NCI-H460 (cell line): Measurements from ENCODE around the gene JUNB. TPM values are rescaled to one million over a fixed set of nuclear protein-coding genes. Genes with fewer than 3 reads are reported as not detected.

ENCODE experiments used
- DNase-seq: peaks from one replicate; pipeline ENCODE4 v3.0.0-alpha.2; 2016; ENCODE audit warnings: low read depth; ENCODE audit errors: extremely low read depth
- total RNA-seq: library from RNA; depleted of rRNA; stranded (reverse); fragments of >200 nt; shearing (Covaris generic); gene quantifications from 2 replicates; pipeline ENCODE4 v1.2.3, GENCODE V29; 2014

Gene JUNB
- total RNA-seq, 1 experiment from 2014 or later = 137 TPM

DNA sequence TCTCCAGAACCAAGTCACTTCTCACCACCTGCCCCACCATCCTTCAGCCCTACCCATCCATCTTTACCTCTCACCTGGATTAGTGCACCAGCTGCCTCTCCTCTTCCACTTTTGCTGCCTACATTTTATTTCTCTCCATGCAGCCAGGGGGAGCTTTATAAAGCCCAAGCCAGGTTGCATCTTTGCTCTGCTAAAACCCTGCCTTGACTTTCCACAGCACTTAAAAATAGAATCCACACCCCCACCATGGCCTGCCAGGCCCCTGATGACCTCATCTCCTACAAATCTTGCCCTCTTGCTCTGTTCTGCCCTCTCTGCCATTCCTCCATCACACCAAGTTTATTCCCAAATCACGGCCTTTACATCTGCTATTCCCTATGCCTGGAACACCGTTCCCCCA lies 17.7 kb upstream of the JUNB start:
- no peak for DNase-seq

DNA sequence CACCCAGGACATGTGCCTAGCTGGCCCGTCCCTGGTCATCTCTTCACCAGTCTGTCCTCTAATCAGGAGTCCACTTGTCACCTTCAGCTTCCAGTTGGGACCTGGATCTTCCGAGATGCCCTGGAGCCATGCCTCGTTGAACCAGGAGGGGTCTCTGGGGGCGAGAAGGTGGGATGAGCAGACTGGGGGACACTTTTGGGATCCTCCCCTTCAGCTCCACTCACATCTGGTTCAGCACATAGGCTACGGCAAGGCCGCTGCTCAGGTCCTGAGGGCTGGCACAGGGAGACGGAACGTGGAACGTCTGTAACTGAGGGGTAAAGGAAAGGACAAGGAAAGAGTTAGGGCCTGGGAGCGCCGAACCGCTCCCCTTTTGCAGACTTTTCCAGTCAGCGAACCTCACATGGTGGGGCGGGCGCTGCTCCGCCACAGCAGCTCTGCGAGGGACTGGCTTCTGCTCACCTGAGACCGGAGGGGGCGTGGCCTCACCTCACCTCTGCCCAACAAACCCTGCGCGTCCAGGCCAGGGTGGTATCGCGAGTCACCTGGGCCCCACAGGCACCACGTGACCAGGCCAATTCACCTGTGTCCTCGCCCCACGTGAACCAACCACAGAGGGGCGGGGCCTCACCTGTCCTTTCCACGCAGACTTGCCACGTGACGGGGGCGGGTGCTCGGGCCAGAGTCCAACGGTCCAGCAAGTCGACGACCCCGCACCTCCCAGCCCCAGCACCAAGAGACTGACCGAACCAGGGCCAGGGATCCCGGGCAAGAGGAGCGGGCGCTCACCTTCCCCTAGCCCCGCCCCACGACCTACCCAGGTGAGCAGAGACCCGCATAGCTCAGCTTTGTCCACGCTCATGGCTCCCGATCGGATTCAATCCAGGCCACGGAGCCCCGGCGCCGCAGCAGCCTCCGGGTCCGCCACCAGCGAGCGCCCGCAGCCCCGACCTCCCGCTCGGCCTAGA lies 16.4 kb upstream of the JUNB start, which contains the start of gene HOOK2:
Gene HOOK2, minus strand, starts transcription at position 965 of the 968 bp plus-strand sequence. Its CDS starts 103 bp downstream, at position 862.
- no peak for DNase-seq

DNA sequence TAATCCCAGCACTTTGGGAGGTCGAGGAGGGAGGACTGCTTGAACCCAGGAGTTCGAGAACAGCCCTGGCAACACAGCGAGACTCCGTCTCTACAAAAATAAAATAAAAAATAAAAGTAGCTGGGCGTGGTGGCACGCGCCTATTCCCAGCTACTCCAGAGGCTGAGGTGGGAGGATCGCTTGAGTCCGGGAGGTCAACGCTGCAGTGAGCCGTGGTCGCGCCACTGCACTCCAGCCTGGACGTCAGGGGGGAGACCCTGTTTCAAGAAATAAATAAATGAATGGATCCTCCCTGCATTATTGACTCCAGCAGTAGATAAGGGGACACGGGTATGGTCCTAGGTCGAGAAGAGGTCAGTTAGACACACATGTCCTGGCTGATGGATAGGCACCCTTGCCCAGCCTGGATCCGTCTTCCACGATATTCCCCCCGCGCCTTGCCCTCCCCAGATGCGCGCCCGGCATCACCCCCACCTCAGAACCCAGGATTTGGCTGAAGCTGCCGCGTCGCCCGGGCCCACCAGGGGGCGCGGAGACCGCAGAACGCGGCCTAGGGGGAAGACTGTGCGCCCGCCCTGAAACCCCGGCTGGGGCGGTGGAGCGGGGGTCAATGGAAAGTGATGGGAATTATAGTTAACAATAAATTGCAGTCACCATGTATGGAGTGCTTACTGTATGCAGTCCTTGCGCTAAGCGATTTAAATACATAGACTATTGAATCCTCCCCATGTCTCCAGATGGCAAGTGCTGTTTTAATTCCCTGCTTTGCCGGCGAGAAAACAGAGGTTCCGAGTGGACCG lies 13.9 kb upstream of the JUNB start:
- DNase-seq = no peak

DNA sequence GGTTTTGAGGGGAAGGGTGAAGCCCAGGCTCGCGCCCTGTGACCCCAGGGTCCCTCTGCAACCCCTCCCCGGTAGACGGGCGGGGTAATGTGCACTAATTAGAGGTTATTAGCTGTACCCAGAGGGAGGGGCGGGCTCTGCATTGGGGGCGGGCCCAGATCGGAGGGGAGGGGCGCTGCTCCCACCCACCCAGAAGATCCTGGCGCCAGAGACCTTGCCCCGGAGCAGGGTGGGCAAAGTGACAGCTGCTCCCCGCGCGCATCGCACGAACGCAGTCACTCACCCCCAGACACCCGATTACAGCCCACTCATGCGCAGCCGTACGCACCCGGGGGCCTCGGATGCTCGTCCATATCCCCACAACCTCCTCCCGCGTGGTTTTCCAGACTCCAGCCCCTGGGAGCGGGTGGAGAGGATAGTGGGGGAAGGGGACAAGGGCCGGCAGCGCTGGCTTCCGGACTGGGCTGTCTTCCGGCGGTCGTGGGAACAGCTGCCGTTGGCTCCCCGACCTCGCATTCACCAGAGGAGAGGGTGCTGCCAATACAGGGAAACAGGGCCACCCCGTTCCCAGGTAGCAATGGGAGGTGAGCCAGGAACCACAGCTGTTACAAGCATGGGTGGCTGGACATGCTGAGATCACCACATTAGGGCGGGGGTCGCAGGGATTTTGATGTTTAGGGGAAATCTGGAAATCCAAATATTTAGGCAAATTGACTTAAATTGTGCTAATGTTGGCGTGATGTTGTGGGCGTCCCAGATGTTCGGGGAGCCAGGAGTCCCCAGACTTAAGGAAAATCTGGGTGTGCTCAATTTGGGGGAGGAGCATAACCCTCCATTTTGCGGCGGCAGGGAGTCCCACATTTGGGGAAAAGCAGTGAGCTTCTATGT lies 13.0 kb upstream of the JUNB start:
- no peak for DNase-seq

DNA sequence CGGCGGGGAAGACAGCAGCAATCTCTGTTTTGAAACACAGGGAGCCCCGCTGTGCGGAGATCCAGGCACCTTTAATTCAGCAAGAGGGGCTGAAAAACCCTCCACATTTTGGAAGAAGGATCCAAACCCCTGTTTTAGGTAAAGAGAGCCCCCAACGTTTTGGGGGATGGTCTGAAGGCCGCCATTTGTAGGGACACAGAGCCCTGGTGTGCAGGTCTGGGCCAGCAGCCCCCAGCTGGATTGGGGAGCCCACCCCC lies 12.5 kb upstream of the JUNB start:
- DNase-seq = no peak

DNA sequence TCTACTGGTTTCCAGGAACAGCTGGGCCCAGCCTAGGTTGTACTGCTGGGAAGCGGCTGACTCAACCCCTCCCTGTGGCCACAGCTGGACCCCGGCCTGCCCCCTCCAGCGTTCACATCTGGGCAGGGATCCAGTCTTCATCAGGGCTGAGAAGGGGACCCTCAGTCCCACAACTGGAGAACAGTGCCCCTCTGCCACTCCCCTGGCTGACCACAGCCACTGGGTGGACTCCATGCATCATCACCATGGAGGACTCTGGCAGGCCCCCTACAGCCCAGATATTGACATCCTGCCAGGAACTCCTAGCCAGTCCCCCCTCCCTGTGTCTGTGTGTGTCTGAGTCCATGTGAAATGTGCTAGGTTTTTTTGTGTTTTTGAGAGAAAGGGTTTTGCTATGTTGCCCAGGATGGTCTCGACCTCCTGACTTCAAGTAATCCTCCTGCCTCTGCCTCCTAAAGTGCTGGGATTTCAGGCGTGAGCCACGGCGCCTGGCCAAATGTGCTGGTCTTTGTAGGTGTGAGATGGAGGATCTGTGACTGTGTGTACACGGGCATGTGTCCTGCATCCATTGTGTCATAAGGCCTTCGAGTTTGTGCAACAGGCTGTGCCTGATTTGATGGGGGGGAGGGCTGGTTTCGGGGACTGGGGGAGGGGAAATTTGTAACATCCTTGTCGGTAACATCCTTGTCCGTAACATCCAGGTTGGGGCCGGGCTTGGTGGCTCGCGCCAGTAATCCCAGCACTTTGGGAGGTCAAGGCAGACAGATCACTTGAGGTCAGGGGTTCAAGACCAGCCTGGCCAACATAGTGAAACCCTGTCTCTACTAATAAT lies 11.9 kb upstream of the JUNB start:
- DNase-seq = no peak

DNA sequence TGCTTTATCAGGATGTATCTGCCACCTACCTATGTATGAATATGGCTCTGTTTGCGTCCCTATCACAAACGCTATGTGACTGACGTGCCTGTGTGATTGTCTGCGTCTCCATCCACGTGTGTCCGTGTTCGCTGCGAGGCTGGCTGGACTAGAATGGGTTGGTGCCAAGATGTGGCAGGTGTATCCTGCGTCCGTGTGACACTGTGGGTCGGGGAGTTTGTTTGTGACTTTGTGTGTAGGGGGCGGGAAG lies 9.2 kb upstream of the JUNB start:
- no peak for DNase-seq

DNA sequence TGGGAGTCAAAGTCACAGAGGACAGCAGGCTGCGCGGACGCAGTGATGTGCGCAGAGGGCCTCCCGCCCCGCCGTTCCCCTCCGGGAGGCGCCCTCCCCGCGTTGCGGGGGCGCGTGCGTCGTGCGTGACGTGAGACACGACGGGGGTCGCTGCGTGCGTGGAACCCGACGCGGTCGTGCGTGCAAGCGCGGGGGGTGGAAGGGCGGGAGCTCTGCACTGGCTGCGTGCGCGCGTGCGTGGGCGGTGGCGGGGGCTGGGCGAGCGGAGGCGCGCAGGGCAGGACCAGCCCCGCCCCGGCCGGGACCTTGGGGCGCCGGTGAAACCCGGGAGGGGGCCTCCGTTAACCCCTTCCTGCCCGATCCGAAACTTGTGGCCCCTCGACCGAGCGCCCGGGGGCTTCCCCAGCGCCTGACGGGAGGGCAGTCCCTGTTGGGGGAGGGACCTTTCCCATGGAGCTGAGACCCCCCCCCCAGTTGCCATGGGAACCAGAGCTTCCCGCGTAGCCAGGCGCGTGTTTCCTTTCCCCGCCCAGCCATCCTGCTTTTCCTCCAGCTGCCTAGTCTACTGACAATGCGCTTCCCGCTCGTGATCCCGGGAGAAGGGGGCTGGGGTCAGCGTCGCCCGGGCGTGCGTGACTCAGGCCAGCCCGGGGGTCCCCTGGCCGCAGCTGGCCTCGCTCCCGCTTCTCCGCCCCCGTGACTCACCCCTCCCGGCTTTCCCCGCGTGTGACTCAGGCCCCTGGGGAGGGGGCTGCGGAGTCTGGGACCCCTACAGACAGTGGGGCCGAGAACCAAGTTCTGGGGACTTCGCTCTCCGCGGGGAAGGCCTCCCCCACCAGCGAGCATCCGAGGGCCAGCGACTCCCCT lies 8.6 kb upstream of the JUNB start:
- DNase-seq = no peak

DNA sequence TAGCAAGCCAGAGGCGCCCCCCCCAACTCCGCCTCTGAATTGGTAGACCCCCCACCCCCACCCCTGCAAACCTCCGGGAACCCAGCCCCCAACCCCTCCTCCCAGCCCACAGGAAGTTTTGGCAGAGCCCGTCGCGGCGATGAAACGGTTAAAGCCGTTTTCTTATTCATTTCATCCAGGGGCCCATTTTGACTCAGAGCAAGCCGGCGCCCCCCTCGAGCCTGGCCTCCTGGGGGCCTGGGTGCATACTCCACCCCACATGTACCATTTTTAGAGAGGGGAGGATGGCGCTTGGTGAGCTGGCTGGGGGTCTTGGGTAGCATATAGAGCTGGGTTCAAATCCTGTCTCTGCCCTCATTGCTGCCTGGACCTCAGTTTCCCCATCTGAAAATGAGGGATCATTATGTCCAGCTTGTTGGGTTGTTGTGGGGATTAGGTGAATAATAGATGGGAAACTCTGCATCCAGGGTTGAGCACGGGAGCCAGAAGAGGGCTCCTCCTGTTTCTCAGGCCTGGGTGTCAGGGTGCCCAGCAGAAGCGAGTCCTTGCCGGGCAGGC lies 7.9 kb upstream of the JUNB start:
- no peak for DNase-seq

DNA sequence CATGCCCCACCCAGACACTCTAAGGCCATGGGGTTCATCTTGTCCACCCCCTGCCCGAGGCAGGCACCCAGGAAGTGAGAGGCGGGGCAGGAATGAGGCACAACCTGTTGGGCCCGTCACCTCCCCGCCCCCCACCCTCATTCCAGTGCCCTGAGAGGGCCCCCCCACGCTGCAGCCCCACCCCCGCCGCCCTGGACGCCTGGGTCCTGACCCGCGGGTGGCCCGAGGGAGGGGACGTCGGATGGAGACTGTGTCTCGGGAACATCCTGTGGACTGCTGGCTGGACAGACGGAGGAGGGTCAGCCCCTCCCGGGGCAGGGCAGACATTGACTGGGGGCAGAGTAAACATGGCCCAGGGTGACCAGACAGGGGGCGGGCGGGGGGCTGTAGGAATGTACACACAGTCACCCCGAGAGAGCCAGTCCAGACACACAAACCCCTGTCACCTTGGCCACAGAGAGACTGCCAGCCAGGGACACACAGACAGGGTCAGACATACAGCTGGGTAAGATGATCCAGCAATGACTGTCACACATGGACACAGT lies 7.4 kb upstream of the JUNB start:
- no peak for DNase-seq

DNA sequence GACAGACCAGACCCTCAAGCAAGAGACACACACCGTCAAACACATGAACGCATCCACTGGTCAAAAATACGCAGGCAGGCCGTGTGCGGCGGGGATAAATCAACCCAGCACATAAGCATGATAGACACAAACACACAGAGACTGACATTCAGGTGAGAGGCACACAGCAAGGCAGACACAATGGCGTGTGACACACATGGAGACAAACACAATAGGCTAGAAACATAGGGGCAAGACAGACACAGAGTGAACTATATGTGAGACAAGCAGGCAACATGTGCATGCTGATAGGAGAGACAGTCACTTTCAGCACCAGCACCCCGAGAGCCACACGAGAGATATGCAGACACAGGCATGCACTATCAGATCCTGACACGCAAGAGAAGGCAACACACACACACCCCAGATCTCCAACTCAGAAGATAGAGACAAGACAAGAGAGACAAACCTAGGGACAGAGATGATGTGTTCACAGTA lies 6.9 kb upstream of the JUNB start:
- DNase-seq = no peak

DNA sequence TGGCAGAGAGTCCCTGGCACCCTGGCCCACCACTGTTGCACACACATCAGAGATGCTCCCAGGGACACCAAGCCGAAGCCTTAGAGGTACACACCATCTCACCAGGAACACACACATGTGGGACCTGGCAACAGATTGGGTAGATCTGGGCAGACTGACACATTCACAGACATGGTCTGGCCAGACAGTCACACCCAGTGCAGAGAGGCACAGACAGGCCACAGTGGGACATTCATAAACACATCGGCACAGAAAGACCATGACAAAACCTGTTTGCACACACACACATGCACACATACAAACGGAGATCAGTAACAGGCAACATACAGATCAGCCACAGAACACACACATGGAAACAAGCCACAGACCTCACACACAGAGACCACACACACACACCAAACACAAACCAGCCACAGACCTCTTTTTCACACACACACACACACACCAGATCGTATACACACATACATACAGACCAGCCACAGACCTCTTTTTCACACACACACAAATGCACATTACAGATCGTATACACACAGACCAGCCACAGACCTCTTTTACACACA lies 6.3 kb upstream of the JUNB start:
- no peak for DNase-seq

DNA sequence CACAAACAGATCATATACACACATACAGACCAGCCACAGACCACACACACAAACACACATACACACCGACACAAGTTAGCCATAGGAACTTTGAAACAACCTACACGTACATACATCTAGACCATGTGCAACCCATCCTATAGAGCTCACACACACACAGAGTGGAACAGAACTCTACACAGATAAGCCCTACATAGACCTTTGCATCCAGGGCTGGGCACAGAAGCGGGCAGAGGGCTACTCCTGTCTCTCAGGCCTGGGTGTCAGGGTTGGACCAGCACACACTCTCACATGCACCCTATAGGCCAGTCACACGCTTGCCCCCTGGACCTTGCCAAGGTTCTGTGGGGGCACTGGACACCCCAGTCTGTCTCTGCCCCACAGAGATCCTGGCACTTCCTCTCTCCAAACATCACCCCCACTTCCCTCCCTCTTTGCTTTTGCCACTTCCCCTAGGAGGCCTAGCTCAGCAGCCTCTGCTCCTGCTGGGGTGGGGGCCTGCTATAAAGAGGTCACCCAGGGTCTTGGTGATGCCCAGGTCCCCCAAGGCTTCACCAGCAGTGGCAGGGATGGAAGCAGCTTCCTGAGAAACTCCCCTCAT lies 5.8 kb upstream of the JUNB start:
- DNase-seq = no peak

DNA sequence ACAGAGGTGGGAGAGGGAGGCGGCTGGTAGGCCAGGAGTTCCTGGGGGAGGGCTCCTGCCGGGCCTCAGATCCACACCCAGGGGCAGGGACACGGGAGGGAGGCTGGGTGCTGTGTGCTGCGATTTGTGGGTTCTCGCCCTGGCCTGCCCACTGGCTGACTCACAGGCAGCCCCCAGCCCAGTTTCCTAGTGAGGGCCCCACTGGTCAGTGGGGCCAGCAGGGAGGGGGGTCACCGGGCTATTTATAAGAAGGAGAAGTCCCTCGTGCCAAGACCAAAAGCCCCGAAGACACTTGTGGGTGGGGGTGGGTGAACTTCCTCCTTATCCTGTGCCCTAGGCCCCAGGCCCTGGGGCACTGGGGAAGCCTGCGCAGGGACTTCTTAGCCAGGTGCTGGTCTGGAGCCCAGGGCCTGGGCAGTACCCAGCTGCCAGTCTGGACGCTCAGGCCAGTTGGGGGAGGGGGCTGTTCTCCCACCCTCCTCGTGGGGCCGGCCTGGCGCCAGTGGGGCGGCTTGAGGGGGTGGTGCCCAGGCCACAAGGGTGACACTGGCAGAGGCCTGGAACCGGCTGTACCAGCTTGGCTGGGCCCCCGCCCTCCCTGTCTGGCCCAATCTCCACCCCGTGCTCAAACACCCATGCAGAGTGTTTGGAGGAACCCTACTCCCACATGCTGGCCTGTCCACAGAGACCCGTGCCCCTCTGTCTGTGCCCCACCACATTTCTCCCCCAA lies 5.0 kb upstream of the JUNB start:
- DNase-seq = no peak

DNA sequence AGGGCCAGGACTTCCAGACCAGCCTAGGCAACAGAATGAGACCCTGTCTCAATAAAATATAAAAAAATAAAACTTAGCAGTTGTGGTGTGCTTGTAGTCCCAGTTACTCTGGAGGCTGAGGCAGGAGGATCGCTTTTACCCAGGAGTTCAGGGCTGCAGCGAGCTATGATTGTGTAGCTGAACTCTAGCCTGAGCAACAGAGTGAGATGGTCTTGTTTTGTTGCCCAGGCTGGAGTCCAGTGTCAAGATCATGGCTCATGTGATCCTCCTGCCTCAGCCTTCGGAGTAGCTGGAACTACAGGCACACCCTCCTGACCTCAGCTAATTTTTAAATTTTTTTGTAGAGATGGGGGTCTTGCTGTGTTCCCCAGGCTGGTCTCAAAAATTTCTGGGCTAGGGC lies 4.3 kb upstream of the JUNB start:
- no peak for DNase-seq

DNA sequence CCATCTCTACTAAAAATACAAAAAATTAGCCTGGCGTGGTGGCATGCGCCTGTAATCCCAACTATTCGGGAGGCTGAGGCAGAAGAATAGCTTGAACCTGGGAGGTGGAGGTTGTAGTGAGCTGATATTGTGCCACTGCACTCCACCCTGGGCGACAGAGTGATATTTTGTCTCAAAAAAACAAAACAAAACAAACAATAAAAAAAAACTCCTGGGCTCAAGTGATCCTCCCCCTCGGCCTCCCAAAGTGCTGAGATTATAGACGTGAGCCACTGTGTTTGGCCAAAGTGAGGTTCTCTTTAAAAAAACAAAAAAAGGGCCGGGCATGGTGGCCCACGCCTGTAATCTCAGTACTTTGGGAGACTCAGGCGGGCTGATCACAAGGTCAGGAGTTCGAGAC lies 3.8 kb upstream of the JUNB start:
- no peak for DNase-seq

DNA sequence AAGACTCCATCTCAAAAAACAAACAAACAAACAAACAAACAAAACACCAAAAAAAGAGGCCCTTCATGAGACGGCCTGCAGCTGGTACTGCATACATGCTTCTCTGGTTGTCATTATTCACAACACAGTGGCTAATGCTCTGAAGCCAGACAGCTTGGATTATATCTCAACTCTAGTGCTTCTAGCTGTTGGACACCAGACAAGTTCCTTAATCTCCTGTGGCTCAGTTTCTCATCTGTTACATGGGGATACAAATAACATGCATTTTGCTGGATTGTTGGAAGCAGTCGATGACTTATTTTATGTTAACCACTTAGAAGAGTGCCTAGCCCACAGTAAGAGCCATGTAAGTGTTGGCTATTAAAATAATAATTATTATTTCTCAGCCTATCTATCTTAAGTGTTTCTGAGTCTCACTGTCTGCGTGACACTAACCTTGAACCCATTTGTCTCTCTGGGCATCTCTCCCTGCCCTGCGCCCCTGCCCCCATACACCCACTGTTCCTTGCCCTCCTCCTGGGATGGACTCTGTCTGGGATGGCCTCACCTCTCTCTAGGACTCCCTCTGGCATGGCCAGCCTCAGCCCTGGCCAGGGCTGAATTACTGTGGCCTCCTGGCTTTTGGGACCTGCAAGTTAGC lies 3.1 kb upstream of the JUNB start:
- DNase-seq = no peak
